HG02610 (cell line): ENCODE measurements around the gene MRPS27.
"Not testable (repeated sequence)": the region's sequence is repeated elsewhere in the genome, so short reads cannot be mapped to it uniquely, and the experiment has no call there.

Experiments
- ATAC-seq: cut with Tn5 transposase; IDR thresholded peaks from one replicate; pipeline ENCODE4 v1.9.1; 2021; ENCODE audit warnings: mild to moderate bottlenecking, moderate library complexity; ENCODE audit not compliant: unreplicated experiment

MRPS27 gene

DNA sequence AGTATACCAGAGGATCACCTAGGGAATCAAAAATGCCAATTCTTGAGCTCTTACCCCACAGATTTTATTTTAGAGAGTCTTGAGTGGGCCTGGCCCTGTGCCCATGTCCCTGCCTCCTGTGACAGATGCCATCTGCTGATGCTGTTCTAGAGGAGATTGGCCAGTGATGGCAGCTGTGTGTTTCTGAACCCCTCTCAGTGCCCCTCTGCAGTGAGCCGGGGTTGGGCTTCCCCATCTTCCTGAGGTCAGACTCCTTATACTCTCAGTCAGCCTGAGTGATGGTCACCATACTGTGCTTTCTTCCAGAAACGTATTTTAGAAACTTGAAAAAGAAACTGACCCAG, 6.2 kb upstream of the MRPS27 start:
- no peak for ATAC-seq

DNA sequence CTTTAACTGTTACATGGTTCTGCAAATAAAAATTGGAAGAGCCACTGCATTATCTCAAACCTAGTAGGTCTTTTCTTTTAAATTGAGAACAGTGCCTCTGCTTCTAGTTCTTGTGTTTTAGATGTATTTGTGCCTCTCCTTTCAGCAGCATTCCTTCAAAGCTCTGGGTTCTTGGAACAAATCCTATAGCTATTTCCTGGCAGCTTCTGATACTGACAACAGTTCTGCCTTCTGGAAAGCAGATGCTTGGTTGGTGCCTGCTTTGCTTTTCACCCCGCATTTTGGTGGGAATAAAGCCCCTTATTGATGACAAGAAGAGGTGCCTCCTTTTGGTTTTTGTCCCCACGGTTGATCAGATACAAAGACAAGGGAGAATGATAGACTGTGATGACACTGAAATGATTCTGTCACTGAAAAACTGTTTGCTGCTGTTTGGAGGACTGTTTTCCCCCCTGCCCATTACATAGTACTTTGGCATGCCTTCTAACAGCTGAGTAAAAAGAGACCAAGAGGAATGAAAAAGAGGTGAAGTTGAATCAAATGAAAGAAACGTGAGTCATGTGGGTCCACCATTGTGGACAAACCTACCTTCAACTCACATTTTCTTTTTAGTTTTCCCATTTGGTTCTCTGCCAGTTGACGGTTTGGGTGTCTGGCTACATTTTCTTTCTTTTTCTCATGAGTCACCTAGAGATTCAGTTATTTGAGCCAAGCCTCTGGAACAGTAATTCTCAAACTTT, 5.7 kb upstream of the MRPS27 start:
- no peak for ATAC-seq

GRCh38 chr5:72324189-72324825, 4.3 kb upstream of the MRPS27 start:
- ATAC-seq: no peak

GRCh38 chr5:72319435-72319975, 535 bp downstream of the MRPS27 start:
- ATAC-seq: not testable (repeated sequence)

DNA sequence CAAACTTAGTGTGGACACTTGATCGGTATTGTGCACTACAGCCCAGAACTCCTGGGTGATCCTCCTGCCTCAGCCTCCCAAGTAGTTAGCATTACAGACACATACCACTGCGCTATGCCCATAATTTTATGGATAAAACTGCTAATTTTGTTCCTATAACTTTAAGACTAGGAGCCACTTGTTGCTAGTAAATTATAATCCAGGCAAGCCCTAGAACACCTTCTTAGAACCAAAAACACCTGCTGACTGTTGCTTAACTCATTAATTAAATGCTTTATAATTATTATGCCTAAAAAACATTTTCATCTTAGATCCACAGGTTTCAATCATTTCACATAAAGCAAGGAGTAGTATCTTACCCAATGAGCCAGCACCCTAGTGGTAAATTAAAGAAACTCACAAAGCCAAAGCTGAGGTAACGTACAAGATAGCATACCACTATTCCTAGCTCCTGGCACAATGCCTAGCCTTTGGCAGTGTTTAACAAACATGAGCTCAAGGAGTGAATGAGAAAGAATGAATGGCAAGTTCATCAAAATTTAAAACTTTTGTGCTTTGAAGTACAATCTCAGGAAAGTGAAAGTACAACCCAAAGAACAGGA, 5.4 kb downstream of the MRPS27 start:
- ATAC-seq: no peak

GRCh38 chr5:72313141-72313540, 6.9 kb downstream of the MRPS27 start:
- ATAC-seq: no peak

DNA sequence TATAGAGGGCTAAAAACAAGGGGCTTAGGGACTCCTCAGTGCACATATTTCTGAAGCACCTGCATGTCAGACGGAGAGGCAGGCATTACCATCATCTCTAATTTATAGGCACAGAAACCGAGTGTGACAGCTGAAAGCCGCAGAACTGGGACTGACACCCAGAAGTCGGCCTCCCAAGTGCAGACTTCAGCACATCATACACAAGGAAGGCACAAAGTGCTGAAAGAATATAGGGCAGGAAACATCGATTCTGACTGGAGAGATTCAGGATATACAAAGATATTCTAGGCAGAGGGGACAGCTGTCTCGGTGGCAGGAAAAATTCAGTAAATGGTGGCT, 11.2 kb downstream of the MRPS27 start:
- ATAC-seq: no peak

- ATAC-seq: peak; percentile 93
These were observed 11.8 kb downstream of the MRPS27 start for GRCh38 chr5:72307968-72308852.

GRCh38 chr5:72307573-72307967, 12.5 kb downstream of the MRPS27 start:
- ATAC-seq: no peak

DNA sequence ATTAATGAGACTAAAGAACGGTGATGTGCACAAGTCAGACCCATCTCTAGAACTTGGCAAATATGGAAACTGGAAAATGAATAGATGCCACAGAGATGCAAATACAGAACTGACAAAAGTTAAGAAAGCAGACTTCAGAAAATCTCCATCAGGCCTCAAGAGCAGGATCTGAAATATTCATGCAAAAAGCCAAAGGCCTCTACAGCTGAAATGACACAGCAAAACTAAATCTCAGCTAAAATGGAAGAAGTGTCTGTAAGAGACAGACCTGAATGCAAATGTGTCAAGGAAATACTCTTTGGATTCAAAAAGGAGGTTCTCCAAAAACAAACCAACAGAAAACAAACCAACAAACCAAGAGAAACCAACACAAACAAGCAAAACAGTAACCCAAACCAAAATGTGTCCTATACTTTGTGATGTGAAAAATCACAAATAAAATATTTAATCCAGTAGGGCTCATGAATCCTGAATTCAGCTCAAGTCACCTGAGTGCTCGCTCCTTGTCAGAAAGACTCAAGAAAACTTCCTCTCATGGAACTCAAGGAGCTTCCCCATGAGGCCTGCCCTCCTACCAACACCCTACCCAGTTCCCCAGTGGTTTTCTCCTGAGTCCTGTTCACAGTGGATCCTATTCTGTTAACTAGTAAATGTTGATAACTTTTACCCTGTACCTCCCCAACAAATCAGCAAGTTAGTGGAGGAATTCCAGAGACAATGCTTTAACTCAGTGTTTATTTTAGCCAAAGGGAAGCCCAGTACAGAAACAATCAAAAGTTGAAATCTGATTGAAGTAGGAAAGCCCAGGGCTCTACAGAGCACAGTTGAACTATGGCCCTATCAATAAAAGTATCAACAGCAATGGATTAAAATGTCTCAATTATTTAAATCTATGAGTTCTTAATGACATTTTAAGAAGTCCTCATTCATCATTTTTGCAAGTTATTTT, 14.6 kb downstream of the MRPS27 start:
- no peak for ATAC-seq

DNA sequence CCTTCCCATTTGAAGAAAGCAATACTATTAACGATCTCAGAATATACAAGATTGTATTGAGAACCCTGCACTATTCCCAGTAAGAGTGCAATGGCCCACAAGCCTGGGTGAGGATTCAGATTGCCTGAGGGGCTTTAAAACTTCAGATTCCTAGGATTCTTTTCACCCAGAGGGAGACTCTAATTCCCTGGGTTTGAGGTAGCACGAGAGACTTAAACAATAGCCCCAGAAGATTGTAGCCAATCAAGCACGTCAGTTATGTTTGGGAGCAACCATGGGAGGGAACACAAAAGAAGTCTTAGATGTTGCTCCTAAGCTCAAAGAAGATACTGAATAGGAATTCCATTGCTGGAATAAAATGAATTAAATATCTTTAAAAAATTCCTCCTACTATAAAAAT, 17.9 kb downstream of the MRPS27 start:
- ATAC-seq: no peak

DNA sequence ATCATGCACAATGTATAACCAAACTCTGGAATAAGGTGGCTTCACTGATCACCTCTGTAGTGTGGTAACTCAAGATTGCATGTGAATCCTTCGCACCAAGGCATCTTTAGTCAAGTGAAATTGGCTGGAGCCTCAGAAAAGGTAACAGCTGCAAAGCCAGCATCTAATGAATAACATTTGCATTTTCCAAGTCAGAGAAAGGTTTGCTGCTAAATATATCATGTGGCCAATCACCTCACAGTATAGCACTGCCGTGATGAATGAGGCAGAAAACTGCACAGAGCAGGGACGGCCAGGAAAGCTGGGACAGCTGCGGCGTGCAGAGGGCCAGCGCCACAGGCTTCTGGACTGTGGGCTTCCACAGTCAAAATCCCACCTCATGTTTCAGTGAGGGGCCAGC, 18.5 kb downstream of the MRPS27 start:
- peak; percentile 65 for ATAC-seq

- ATAC-seq: no peak
These were observed 19.3 kb downstream of the MRPS27 start for GRCh38 chr5:72300590-72301339.

GRCh38 chr5:72298711-72299110, 21.3 kb downstream of the MRPS27 start:
- no peak for ATAC-seq

- ATAC-seq: peak; percentile 47
These were observed 21.9 kb downstream of the MRPS27 start for GRCh38 chr5:72298136-72298535.

DNA sequence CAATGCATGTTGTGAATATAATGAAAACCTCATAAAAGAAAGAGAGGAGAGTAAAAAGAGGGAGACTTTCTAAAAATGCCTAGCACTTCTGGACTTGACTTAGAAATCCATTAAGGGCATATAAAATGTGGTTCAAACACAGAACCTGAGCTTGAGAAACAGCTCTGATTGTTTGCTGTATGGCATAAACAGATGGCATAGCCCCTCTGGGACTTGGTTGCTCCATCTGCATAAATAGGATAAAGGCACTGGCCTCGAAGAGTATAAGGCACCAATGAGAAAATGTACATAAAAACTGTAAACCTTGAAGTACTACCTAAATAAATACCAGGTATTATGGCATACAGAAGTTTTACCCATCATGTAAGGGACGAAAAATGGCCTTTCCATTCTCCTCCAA, 23.8 kb downstream of the MRPS27 start:
- ATAC-seq: no peak

GRCh38 chr5:72295539-72295938, 24.5 kb downstream of the MRPS27 start:
- no peak for ATAC-seq

DNA sequence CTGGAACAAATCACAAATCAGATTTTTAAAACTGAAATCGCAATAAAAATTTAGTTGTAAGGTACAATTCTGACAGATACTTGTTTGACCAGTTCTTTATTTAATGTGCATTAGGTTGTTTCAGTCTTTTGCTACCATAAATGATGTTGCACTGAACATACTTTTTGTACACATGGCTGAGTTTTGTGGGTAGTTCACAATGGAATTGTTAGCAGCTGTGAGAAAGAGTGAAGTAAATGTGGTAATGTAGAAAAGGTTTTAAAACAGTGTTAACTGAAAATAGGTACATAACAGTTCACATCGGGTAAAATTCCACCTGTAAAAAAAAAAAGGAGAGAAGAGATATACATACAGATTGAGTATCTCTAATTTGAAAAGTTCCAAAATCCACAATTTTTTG, 25.6 kb downstream of the MRPS27 start:
- ATAC-seq: no peak

GRCh38 chr5:72293495-72294055, 26.5 kb downstream of the MRPS27 start:
- ATAC-seq: no peak
